WTC11 (cell line): ENCODE measurements around the gene KCNIP1. TPM values are rescaled to one million over a fixed set of nuclear protein-coding genes. Genes with fewer than 3 reads are reported as not detected.

Source experiments
- ATAC-seq: fragments of 200-7000 bp; cut with Tn5 transposase; 2 replicates; pipeline ENCODE4 v1.10.0; 2021; ENCODE audit warnings: mild to moderate bottlenecking, moderate library complexity
- CTCF ChIA-PET: fragments of 300-600 bp; sonication (Branson Sonifier 250); formaldehyde crosslinking; loops from one replicate; lab custom pipeline; 2021; ENCODE audit warnings: antibody characterized with exemption; lab: Charles Lee
- POLR2A ChIA-PET: fragments of 350-600 bp; sonication (Branson Sonifier 250); formaldehyde crosslinking; loops from one replicate; lab custom pipeline; 2021; ENCODE audit warnings: antibody characterized with exemption; lab: Charles Lee
- DNase-seq: peaks from one replicate; pipeline ENCODE4 v3.0.0; 2021; ENCODE audit warnings: low spot score
- H3K27ac Mint-ChIP-seq: 2 replicates; pipeline ENCODE4 v1.8.0; 2021; ENCODE audit warnings: mixed read lengths
- H3K27me3 Mint-ChIP-seq: 2 replicates; pipeline ENCODE4 v1.8.0; 2021; ENCODE audit warnings: low read depth, mild to moderate bottlenecking, moderate library complexity, mixed read lengths
- H3K36me3 Mint-ChIP-seq: 2 replicates; pipeline ENCODE4 v1.8.0; 2021; ENCODE audit warnings: mixed read lengths
- H3K4me1 Mint-ChIP-seq: 2 replicates; pipeline ENCODE4 v1.8.0; 2022; ENCODE audit warnings: mixed read lengths
- H3K4me3 Mint-ChIP-seq: 2 replicates; pipeline ENCODE4 v1.8.0; 2021; ENCODE audit warnings: mild to moderate bottlenecking, moderate library complexity, mixed read lengths
- H3K9me3 Mint-ChIP-seq: 2 replicates; pipeline ENCODE4 v1.8.0; 2021; ENCODE audit warnings: mixed read lengths
- CDX4 ChIP-seq: fragments of 250-450 bp; sonication (Bioruptor Pico); IDR thresholded peaks from 2 replicates; pipeline ENCODE4 v1.9.0; 2021; ENCODE audit warnings: moderate library complexity, mild to moderate bottlenecking, inconsistent platforms, borderline replicate concordance
- ELF4 ChIP-seq: sonication (generic); formaldehyde crosslinking; IDR thresholded peaks from 2 replicates; pipeline ENCODE4 v1.8.1; 2022; ENCODE audit warnings: low read depth, mild to moderate bottlenecking, moderate library complexity, missing genetic modification reagents
- FOXP1 ChIP-seq: sonication (generic); formaldehyde crosslinking; IDR thresholded peaks from 2 replicates; pipeline ENCODE4 v1.8.0; 2022; ENCODE audit warnings: missing genetic modification reagents, mild to moderate bottlenecking, moderate library complexity, borderline replicate concordance
- NFE2L1 ChIP-seq: sonication (generic); formaldehyde crosslinking; IDR thresholded peaks from 2 replicates; pipeline ENCODE4 v1.8.1; 2023; ENCODE audit warnings: missing genetic modification reagents
- NR1H2 ChIP-seq: sonication (generic); formaldehyde crosslinking; IDR thresholded peaks from 2 replicates; pipeline ENCODE4 v1.9.0; 2021; ENCODE audit warnings: mild to moderate bottlenecking, moderate library complexity, missing genetic modification reagents
- PRRX2 ChIP-seq: fragments of 250-450 bp; sonication (Bioruptor Pico); IDR thresholded peaks from 2 replicates; pipeline ENCODE4 v1.8.0; 2021; ENCODE audit warnings: mild to moderate bottlenecking
- USF1 ChIP-seq: sonication (generic); formaldehyde crosslinking; IDR thresholded peaks from 2 replicates; pipeline ENCODE4 v1.8.0; 2022; ENCODE audit warnings: mild to moderate bottlenecking, missing genetic modification reagents
- ZBTB21 ChIP-seq: sonication (generic); formaldehyde crosslinking; IDR thresholded peaks from 2 replicates; pipeline ENCODE4 v1.8.1; 2023; ENCODE audit warnings: mild to moderate bottlenecking, missing genetic modification reagents, borderline replicate concordance
- ZNF396 ChIP-seq: fragments of 250-450 bp; sonication (Bioruptor Pico); IDR thresholded peaks from 2 replicates; pipeline ENCODE4 v1.8.0; 2021; ENCODE audit warnings: mild to moderate bottlenecking, moderate library complexity, borderline replicate concordance
- ZNF416 ChIP-seq: fragments of 250-450 bp; sonication (Bioruptor Pico); IDR thresholded peaks from 2 replicates; pipeline ENCODE4 v1.9.0; 2021; ENCODE audit warnings: mild to moderate bottlenecking, inconsistent platforms
- ZNF425 ChIP-seq: fragments of 250-450 bp; sonication (Bioruptor Pico); conservative IDR thresholded peaks from 2 replicates; pipeline ENCODE4 v1.9.0; 2021; ENCODE audit warnings: mild to moderate bottlenecking
- total RNA-seq: library from RNA; stranded (reverse); gene quantifications from 3 replicates; pipeline ENCODE4 v1.2.3, GENCODE V29; 2021
- TF ChIP-seq, protein P1 (sequence below): sonication (generic); formaldehyde crosslinking; IDR thresholded peaks from 2 replicates; pipeline ENCODE4 v1.8.1; 2022; ENCODE audit warnings: mild to moderate bottlenecking, missing genetic modification reagents, moderate library complexity, borderline replicate concordance
- TF ChIP-seq, protein P2 (sequence below): fragments of 250-450 bp; sonication (Bioruptor Pico); IDR thresholded peaks from 2 replicates; pipeline ENCODE4 v1.9.0; 2021; ENCODE audit warnings: mild to moderate bottlenecking
- TF ChIP-seq, protein P3 (sequence below): sonication (generic); formaldehyde crosslinking; IDR thresholded peaks from 2 replicates; pipeline ENCODE4 v1.8.1; 2023; ENCODE audit warnings: mild to moderate bottlenecking, missing genetic modification reagents, borderline replicate concordance

The KCNIP1 gene
- total RNA-seq, 1 experiment from 2014 or later = 0.59 TPM

DNA sequence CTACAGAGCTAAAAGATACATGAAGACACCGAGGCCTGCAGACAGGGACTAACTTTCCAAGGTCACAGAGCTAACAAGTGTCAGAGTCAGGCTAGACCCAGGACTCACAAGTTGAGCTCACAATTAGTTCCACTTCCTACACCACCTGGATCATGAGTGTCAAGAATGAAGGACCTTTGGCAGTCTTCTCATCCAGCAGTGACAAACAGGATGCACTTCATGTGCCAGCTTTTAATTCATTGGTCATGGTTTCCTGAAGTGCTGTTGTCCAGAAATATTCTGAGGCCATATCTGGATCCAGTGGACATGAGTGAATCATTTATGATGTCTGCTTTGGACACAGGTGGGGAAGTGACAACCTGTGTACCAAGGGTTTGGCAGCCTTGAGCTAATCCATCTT is 77.4 kb downstream of the KCNIP1 start:
- Mint-ChIP-seq H3K36me3 (0 out of 2 replicates have a peak, but pooled peaks cover 4% of the 10 kb centered on the region), H3K27ac (no peak overlapping the region), H3K9me3 (peaks cover 24% of the 10 kb centered on the region), H3K27me3 (no peaks in the 10 kb centered on the region), H3K4me3 (no peak overlapping the region), H3K4me1 (no peaks in the 10 kb centered on the region; the same call in 1 of the 2 replicates)
- POLR2A ChIA-PET = interaction anchor here (0.7 kb wide), 1 partner anchor 17 kb away, joined by 3 read pairs; no protein-coding TSS in a partner anchor
- TF ChIP-seq ZNF416 (CRISPR knock-in tag) = no peak
- TF ChIP-seq, protein P1, sequence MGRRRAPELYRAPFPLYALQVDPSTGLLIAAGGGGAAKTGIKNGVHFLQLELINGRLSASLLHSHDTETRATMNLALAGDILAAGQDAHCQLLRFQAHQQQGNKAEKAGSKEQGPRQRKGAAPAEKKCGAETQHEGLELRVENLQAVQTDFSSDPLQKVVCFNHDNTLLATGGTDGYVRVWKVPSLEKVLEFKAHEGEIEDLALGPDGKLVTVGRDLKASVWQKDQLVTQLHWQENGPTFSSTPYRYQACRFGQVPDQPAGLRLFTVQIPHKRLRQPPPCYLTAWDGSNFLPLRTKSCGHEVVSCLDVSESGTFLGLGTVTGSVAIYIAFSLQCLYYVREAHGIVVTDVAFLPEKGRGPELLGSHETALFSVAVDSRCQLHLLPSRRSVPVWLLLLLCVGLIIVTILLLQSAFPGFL (CRISPR knock-in tag) = no peak
- no peak for TF ChIP-seq ZNF425 (CRISPR knock-in tag)
- no peak for TF ChIP-seq NFE2L1 (CRISPR knock-in tag)
- no peak for TF ChIP-seq ELF4 (CRISPR knock-in tag)
- TF ChIP-seq, protein P2, sequence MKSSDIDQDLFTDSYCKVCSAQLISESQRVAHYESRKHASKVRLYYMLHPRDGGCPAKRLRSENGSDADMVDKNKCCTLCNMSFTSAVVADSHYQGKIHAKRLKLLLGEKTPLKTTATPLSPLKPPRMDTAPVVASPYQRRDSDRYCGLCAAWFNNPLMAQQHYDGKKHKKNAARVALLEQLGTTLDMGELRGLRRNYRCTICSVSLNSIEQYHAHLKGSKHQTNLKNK (CRISPR knock-in tag) = no peak
- no peak for TF ChIP-seq USF1 (CRISPR knock-in tag)
- no peak for TF ChIP-seq ZNF396 (CRISPR knock-in tag)
- no peak for TF ChIP-seq PRRX2 (CRISPR knock-in tag)
- DNase-seq (no peak), ATAC-seq (no peak)
- CTCF ChIA-PET = interaction anchor here (0.6 kb wide), 1 partner anchor 58 kb away, joined by 3 read pairs; no protein-coding TSS in a partner anchor

DNA sequence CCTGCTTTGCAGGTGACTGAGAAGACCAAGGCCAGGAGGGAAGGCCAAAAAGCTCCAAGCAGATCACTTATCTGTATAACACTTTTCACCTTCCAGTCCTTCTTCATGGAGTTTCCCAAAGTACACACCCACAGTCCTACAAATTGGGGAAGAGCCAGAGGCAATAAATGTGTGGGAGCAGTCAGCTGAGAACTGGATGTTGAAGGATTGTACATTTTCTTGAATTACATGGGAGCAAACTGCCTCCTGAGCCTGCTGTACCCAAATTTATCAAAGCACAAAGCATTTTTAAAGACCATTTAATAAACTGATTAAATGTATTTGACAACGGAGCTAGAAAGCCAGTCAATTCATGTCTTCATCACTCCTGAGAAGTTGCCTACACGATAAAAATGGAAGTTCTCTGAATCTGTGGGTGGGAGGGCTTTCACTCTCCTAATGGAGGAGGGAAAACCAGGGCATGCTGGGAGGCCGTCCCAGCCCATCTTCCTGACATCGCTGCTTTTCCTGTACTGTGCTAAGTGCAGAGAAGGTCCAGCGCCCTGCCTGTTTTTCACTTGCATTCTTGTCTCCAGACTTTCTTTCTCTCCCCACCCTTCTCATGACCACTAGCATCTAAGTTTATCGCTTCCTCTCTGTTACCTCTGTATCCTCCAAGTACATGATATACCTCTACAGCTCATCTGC is 79.0 kb downstream of the KCNIP1 start:
- no peak for TF ChIP-seq ZBTB21 (CRISPR knock-in tag)
- TF ChIP-seq CDX4 (CRISPR knock-in tag) = no peak
- TF ChIP-seq, protein P3, sequence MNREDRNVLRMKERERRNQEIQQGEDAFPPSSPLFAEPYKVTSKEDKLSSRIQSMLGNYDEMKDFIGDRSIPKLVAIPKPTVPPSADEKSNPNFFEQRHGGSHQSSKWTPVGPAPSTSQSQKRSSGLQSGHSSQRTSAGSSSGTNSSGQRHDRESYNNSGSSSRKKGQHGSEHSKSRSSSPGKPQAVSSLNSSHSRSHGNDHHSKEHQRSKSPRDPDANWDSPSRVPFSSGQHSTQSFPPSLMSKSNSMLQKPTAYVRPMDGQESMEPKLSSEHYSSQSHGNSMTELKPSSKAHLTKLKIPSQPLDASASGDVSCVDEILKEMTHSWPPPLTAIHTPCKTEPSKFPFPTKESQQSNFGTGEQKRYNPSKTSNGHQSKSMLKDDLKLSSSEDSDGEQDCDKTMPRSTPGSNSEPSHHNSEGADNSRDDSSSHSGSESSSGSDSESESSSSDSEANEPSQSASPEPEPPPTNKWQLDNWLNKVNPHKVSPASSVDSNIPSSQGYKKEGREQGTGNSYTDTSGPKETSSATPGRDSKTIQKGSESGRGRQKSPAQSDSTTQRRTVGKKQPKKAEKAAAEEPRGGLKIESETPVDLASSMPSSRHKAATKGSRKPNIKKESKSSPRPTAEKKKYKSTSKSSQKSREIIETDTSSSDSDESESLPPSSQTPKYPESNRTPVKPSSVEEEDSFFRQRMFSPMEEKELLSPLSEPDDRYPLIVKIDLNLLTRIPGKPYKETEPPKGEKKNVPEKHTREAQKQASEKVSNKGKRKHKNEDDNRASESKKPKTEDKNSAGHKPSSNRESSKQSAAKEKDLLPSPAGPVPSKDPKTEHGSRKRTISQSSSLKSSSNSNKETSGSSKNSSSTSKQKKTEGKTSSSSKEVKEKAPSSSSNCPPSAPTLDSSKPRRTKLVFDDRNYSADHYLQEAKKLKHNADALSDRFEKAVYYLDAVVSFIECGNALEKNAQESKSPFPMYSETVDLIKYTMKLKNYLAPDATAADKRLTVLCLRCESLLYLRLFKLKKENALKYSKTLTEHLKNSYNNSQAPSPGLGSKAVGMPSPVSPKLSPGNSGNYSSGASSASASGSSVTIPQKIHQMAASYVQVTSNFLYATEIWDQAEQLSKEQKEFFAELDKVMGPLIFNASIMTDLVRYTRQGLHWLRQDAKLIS (CRISPR knock-in tag) = no peak
- no peak for TF ChIP-seq ELF4 (CRISPR knock-in tag)
- TF ChIP-seq FOXP1 (CRISPR knock-in tag) = no peak
- TF ChIP-seq NR1H2 (CRISPR knock-in tag) = no peak
- TF ChIP-seq, all 79 proteins: peak for 0
- H3K27ac Mint-ChIP-seq = no peak overlapping the region
- H3K4me1 Mint-ChIP-seq = no peaks in the 10 kb centered on the region; the same call in 1 of the 2 replicates
- H3K27me3 Mint-ChIP-seq = no peaks in the 10 kb centered on the region
- H3K9me3 Mint-ChIP-seq = peaks cover 32% of the 10 kb centered on the region
- H3K36me3 Mint-ChIP-seq = 0 out of 2 replicates have a peak, but pooled peaks cover 4% of the 10 kb centered on the region
- DNase-seq (no peak), ATAC-seq (no peak)
- no peak overlapping the region for H3K4me3 Mint-ChIP-seq
- ChIA-PET CTCF (interaction anchor here (1.0 kb wide), 1 partner anchor 42 kb away, joined by 3 read pairs; no protein-coding TSS in a partner anchor), POLR2A (no interaction called here)
